GM18505 (cell line): Measurements from ENCODE around the gene LENG8.
"Not testable (repeated sequence)": the region's sequence is repeated elsewhere in the genome, so short reads cannot be mapped to it uniquely, and the experiment has no call there.

Experiments
- ATAC-seq: cut with Tn5 transposase; IDR thresholded peaks from one replicate; pipeline ENCODE4 v1.9.1; 2021; ENCODE audit not compliant: unreplicated experiment
- POLR2A ChIP-seq: IDR thresholded peaks from 4 replicates; pipeline ENCODE4 v1.6.1; 2011; ENCODE audit warnings: borderline replicate concordance; ENCODE audit not compliant: insufficient read depth, insufficient read length; ENCODE audit errors: extremely low read depth

LENG8 gene

GRCh38 chr19:54489341-54489740 lies 40.3 kb downstream of the LENG8 start:
- TF ChIP-seq POLR2A = no peak
- ATAC-seq = no peak

GRCh38 chr19:54489766-54490165 lies 40.8 kb downstream of the LENG8 start:
- no peak for ATAC-seq
- no peak for TF ChIP-seq POLR2A

- TF ChIP-seq POLR2A = no peak
- ATAC-seq = no peak
Observed at GRCh38 chr19:54492568-54492967, 43.6 kb downstream of the LENG8 start.

GRCh38 chr19:54493056-54493455 lies 44.1 kb downstream of the LENG8 start:
- ATAC-seq = not testable (repeated sequence)

DNA sequence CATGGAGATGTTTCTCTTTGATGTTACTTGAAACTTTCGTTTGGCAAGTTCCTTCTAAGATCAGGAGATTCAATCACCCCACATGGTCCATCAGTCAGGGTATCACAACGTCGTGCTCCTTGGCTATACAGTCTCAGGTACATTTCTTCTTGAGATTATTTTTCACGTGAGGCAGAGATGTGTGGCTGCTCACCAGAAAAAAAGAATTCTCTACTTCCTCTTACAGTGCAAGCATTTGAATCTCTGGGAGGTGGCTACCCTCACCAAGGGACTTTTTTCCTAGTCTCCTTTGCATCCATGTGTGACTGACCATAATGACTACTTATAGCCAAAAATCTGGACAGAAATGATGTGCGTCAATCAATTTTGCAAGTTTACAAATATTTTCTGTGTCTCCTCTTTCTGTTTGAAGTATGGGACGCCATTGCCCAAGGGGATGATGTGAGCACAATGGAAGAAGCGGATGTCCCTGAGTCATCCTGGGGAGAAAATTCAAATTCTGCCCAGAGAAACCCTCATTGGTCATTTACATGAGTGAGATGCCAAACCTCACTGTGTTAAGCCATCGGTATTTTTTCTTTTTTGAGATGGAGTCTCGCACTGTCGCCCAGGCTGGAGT lies 45.1 kb downstream of the LENG8 start:
- TF ChIP-seq POLR2A = no peak
- no peak for ATAC-seq

GRCh38 chr19:54495284-54495683 lies 46.3 kb downstream of the LENG8 start:
- ATAC-seq = not testable (repeated sequence)

DNA sequence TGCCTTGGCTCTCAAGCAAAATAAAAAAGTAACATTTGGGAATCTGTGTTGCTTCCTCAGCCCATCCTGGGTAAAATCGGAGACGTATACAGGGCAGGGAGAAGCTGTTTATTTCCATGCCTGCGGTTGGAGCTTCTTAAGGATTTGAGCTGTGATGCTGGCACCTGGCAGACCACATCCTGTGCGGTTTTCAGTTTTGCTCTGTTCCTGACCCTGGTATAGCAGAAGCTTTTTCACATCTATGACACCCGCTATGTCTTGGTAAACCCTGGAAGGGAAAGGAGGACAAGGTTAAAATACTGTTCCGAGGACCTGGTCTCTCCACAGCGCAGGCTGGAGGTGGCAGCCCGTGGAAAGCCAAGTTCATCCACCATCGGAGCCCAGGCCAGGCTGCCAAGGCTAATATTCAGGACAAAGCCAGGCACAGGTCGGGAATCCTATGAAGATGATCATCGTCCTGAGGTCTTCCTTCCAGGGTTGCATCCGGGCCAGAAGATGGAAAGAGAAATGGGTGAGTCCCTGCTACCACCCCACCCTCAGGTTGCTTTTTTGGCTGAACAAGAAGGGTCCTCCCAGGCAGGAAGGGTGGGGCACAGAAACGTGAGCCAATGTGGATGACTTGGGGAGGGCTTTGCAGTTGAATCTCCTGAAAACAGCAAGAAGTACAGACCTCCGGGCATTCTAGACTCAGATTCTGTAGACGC lies 48.9 kb downstream of the LENG8 start:
- not testable (repeated sequence) for ATAC-seq

- ATAC-seq = not testable (repeated sequence)
Observed at GRCh38 chr19:54498451-54498772, 49.4 kb downstream of the LENG8 start.

GRCh38 chr19:54502518-54503048 lies 53.6 kb downstream of the LENG8 start, which contains the start of gene LAIR2:
LAIR2 (plus strand) TSS chr19:54502831; CDS start chr19:54502919, 88 bp downstream.
- no peak for TF ChIP-seq POLR2A
- ATAC-seq = no peak

DNA sequence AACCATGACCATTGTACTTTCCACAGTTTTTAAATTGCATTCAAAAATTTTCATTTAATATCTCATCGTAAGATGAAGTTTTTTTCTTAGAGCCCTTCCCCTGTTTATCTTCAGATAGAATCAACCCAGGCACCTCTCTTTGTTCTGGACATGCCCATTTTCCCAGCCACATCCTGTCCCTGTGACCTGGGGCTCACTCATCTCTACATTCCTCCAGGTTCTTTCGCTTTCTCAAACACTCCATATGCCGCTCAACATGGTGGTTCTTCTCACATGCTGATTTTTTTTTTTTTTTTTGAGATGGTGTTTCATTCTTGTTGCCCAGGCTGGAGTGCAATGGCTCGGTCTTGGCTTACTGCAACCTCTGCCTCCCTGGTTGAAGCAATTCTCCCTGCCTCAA lies 56.5 kb downstream of the LENG8 start:
- ATAC-seq = not testable (repeated sequence)

DNA sequence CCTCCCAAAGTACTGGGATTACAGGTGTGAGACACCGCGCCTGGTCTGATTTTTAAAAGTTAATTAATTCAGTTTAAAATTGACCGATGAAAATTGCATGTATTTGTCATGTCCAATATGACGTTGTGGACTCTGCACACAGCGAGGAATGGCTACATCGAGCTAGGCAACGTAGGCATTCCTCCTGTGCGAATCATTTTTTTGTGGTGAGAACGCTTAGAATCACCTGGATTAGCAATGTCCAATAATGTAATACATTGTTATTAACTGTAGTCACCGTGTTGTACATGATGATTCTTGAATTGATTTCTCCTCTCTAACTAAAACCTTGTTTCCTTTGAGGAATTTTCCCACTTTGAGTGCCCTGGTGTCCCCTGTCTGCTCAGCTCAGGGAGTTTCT lies 57.1 kb downstream of the LENG8 start:
- no peak for TF ChIP-seq POLR2A
- no peak for ATAC-seq

DNA sequence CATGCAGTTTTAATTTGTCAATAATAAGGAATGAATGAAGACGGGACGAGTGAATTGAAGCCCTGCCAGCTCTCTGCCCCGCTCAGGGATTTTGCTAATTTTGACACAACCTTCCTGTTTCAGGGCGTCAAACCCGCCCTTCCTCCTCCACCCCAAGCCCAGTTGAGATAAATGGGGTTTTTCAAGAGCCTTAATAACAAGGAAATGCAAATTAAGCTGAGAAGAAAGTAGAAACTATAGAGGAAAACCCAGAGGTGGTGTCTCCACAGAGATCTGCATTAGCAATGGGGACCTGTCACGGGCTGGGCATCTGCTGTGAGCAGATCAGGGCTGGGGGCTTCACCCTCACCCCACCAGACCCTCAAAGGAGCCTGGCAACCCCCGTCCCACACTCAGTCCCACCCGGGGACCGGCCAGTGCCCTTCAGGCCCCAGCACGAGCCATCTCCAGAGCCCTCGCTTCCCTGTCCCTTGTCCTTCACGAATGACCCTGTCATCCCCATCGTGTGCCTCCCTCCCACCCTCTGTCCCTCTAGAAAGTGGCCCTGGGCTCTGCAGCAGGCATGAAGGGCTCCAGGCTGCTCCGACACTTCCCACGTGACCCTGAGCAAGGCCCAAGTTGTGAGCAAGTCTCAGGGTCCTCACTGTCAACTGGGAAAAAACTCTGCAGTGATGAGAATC lies 58.2 kb downstream of the LENG8 start:
- not testable (repeated sequence) for ATAC-seq

DNA sequence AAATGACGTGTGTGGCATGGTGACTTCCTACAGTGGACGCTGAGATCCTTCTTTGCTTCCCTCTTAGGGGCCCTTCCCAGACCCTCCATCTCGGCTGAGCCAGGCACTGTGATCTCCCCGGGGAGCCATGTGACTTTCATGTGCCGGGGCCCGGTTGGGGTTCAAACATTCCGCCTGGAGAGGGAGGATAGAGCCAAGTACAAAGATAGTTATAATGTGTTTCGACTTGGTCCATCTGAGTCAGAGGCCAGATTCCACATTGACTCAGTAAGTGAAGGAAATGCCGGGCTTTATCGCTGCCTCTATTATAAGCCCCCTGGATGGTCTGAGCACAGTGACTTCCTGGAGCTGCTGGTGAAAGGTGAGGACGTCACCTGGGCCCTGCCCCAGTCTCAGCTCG lies 58.8 kb downstream of the LENG8 start:
- no peak for ATAC-seq
- no peak for TF ChIP-seq POLR2A

- ATAC-seq = not testable (repeated sequence)
Observed at GRCh38 chr19:54508487-54508886, 59.5 kb downstream of the LENG8 start.

GRCh38 chr19:54509200-54509940 lies 60.4 kb downstream of the LENG8 start:
- not testable (repeated sequence) for ATAC-seq
